OCI-LY1 (cell line): ENCODE results near the gene RABGAP1L.

Experiments
- EZH2 ChIP-seq: fragments of 200-600 bp; sonication (generic), shearing (Covaris generic); IDR thresholded peaks from 2 replicates; pipeline ENCODE4 v1.8.0; 2017; ENCODE audit warnings: borderline replicate concordance, mixed run types, mild to moderate bottlenecking, antibody characterized with exemption, low read length, moderate library complexity, mixed read lengths
- TF ChIP-seq, protein P1 (sequence below): fragments of 200-600 bp; sonication (generic), shearing (Covaris generic); IDR thresholded peaks from 2 replicates; pipeline ENCODE4 v1.5.1; 2017; ENCODE audit warnings: mild to moderate bottlenecking, antibody characterized with exemption, low read length, moderate library complexity, mixed read lengths

DNA sequence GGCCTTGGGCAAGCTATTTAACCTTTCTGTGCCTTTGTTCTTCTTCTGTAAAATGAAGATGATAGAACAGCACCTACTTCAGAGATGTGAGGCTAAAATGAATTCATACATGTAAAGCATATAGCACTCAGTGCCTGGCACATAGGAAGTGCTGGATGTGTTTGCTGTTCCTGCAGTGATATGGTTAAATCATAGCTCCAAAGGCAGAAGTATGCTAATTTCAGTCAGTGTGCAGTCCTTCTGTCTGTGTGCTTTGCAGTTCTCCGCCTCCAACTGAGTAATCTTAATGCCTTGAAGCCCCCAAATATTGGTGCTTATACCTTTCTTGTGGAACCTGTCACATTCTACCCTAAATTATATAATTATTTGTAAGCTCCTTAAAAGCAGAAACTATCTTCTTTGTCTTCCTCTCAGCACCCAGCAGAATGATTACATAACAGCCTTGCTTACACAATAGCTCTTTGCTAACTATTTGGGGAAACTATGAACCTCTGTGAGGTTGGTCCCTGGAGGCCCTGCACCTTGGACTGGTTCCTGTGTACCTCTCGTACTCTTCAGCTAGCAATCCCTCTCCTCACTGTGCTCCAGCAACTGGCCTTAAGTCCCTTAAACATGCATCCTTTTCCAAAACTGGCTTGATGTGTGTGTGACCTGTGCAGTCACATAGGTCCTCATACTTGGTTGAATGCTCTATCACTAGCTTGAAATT, 783.4 kb downstream of the RABGAP1L start:
- TF ChIP-seq EZH2: no peak
- TF ChIP-seq, protein P1, sequence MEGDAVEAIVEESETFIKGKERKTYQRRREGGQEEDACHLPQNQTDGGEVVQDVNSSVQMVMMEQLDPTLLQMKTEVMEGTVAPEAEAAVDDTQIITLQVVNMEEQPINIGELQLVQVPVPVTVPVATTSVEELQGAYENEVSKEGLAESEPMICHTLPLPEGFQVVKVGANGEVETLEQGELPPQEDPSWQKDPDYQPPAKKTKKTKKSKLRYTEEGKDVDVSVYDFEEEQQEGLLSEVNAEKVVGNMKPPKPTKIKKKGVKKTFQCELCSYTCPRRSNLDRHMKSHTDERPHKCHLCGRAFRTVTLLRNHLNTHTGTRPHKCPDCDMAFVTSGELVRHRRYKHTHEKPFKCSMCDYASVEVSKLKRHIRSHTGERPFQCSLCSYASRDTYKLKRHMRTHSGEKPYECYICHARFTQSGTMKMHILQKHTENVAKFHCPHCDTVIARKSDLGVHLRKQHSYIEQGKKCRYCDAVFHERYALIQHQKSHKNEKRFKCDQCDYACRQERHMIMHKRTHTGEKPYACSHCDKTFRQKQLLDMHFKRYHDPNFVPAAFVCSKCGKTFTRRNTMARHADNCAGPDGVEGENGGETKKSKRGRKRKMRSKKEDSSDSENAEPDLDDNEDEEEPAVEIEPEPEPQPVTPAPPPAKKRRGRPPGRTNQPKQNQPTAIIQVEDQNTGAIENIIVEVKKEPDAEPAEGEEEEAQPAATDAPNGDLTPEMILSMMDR: no peak
